DOHH2 (cell line): ENCODE data around the gene DOCK8.

Experiments
- CTCF ChIP-seq: fragments of 200-600 bp; sonication (generic); IDR thresholded peaks from one replicate; pipeline ENCODE4 v1.5.1; 2014; ENCODE audit warnings: antibody characterized with exemption, mild to moderate bottlenecking, low read depth, low read length; ENCODE audit not compliant: poor library complexity, severe bottlenecking
- EZH2phosphoT487 ChIP-seq: fragments of 200-600 bp; sonication (generic); IDR thresholded peaks from 2 replicates; pipeline ENCODE4 v1.6.1; 2017; ENCODE audit warnings: borderline replicate concordance, mild to moderate bottlenecking, antibody characterized with exemption, low read length, moderate library complexity, mixed read lengths

- TF ChIP-seq CTCF (no peak), EZH2phosphoT487 (no peak)
These were observed 8.5 kb downstream of the DOCK8 start for GRCh38 chr9:223152-223551.
